ENCODE results near the gene KIFC1.
"Not testable (repeated sequence)": the region's sequence is repeated elsewhere in the genome, so short reads cannot be mapped to it uniquely, and the experiment has no call there.

DNA sequence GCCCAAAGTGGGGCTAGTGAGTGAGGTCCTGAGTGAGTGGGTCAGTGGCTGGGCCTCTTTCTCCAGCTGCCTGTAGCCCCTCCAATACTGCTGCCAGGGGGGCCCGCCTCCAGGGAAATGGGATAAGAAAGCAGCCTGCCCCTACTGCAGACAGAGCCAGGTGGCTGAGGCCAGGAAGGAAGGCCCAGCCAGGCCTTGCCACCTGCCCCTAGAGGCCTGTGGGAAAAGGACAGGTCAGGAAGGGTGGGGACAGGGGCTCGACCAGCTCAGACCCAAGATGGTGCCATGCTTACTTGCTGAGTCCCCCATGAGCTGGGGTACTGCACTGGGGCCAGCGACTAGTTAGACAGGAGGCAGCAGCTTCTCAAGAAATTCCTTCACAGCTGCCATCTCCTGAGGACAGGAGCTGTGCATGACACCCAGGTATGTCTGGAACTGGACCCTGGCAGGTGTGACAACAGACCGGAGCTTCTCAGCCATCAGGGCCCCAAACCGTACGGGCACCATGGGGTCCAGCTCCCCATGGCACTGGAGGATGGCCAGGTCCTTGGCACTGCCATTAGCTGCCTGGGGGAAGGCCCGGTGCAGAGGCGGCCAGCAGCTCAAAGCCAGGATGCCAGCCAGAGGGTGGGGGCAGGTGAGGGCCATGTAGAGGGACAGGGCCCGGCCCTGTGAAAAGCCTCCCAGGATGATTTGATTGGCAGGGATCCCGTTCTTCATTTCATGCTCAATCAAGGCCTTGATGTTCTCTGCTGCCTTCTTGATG, 26.2 kb upstream of the KIFC1 start:
- TF ChIP-seq TAF1, POLR2A (IDR thresholded peaks at IDR 0.05; ENCODE audit: low read depth, low read length): not testable (repeated sequence)
